Measurements from ENCODE around the gene MAFG.
"Not testable (repeated sequence)": the region's sequence is repeated elsewhere in the genome, so short reads cannot be mapped to it uniquely, and the experiment has no call there.

The MAFG gene

DNA sequence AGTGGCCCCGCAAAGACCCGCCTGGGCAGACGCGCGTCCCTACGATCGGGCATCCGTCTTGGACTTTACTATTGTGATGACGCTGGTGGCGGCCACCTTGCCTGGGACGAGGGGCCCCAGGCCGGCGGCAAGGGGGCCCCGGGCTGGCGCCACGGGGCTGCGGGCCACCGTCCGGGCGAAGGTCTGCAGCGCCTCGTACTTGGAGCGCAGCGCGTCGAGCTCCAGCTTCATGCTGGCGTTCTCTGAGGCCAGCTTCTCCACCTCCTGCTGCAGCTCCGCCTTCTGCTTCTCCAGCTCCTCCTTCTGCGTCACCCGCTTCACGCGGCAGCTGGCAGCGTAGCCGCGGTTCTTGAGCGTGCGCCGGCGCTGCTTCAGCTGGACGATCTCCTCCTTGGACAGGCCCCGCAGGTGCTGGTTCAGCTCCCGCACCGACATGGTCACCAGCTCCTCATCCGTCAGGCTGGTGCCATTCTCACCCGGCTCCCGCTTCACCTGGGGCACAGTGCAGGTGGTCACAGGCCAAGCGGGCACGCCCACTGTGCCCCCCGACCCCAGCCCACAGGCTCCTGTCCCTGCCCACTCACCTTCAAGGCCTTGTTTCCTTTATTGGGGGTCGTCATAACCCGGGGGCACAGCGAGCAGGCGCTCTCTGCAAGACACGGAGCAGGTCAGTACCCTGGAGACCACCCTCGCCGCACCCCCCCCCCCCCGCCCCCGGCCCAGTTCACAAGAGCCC lies 4.8 kb downstream of the MAFG start:
- no peak for DNase-seq

DNA sequence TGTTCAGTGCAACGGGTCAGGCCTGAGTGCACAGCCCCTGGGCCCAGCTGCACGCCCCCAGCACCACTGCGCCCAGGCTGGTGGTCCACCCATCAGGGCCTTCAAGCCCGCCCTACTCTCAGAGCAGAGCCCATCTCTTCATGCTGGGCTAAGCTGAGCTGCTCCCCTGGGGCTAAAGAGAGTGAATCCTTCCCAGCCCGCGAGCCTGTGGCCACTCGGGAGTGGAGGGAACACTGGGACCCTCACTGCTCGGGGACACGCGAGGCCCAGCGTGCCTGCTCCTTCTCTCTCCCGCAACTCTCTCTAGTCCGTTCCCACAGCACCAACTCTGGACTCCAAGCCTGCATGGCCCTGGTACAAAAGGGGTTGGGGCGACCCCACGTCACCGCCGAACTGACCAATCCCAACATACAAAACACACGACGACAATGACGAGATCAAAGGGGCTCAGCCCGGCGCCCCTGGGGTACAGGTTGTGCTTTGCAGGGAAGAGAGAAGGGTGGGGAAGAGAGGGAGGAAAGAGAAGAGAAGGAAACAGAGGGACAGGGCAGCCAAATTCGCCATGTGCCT lies 5.5 kb downstream of the MAFG start:
- no peak for DNase-seq

GRCh38 chr17:81921537-81921862 lies 6.0 kb downstream of the MAFG start:
- no peak for DNase-seq

DNA sequence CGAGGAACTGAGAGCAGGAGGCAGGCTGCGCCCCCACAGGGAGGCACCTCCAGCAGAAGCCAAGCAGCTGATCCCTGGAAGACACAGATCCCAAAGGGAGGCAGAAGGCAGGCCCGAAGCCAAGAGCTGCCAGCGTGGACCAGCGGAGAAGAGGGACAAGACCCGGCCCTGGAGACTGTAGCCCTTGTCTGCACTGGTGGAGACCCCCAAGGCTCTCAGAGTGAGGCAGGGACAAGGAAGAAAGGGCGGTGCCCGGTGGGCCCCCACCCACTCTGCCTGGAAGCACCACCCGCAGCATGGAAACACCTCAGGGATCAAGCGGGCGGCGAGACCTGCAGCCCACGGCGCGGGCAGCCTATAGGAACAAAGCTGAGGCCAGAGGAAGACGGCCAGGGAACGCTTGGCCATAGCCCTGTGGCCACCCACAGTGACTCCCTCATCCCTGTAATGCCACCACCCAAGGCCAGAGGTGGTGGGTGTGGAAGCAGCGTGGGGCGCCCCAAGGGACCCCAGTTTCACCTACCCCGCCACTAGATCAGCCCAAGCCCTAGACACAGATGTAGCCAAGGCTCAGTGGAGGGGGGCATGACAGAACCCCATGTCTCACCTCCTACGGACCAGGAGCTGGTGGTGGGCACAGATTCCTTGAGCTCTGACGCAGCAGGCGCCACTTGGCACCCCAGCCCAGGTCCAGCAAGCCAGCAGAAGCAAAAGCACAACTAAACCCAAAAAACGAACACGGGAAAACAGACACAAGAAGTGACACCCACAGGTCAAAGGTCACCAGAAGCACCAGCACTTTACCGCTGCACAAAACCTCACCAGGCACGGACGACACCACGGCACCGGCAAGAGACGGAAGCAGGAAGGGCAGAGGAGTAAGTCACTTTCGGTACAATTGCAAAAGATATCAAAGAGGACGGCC lies 6.7 kb downstream of the MAFG start:
- DNase-seq, result no peak

GRCh38 chr17:81918832-81919545 lies 8.5 kb downstream of the MAFG start:
- no peak for DNase-seq

- DNase-seq, result not testable (repeated sequence)
These were observed 9.2 kb downstream of the MAFG start for GRCh38 chr17:81918333-81918669.

- DNase-seq, result peak; percentile 64
These were observed 9.8 kb downstream of the MAFG start, which contains the start of gene SIRT7 for GRCh38 chr17:81917565-81918332. Gene SIRT7 (minus strand): TSS chr17:81918176. CDS start chr17:81918131, 45 bp downstream.

DNA sequence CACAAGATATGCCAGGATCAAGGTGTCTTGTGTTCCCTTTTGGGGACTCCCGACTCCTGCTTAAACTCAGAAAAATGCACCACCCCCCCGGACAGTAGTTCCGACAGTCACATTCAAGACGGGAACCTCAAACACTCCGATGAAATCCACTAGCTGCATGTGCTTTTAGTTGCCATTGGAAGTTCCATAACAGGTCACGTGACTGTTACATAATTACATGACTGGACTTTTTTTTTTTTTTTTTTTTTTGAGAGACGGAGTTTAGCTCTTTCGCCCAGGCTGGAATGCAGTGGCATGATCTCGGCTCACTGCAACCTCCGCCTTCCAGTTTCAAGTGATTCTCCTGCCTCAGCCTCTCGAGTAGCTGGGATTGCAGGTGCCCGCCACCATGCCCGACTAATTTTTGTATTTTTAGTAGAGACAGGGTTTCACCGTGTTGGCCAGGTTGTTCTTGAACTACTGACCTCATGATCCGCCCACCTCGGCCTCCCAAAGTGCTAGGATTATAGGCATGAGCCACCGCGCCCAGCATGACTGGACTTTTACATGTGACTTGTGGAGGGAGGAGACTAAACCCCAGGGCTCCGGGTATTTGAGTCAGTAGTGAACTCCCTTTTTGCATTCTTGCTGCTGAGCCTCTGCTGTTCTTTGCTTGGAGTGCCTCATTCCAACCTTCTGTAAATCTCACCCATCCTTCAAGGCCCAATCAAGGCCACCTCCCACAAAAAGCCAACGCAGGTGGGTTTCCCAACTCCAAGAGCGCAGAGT lies 11.1 kb downstream of the MAFG start:
- DNase-seq, result no peak

GRCh38 chr17:81915331-81915730 lies 12.2 kb downstream of the MAFG start:
- DNase-seq, result no peak

- no peak for DNase-seq
These were observed 13.3 kb downstream of the MAFG start for GRCh38 chr17:81914103-81914850.

DNA sequence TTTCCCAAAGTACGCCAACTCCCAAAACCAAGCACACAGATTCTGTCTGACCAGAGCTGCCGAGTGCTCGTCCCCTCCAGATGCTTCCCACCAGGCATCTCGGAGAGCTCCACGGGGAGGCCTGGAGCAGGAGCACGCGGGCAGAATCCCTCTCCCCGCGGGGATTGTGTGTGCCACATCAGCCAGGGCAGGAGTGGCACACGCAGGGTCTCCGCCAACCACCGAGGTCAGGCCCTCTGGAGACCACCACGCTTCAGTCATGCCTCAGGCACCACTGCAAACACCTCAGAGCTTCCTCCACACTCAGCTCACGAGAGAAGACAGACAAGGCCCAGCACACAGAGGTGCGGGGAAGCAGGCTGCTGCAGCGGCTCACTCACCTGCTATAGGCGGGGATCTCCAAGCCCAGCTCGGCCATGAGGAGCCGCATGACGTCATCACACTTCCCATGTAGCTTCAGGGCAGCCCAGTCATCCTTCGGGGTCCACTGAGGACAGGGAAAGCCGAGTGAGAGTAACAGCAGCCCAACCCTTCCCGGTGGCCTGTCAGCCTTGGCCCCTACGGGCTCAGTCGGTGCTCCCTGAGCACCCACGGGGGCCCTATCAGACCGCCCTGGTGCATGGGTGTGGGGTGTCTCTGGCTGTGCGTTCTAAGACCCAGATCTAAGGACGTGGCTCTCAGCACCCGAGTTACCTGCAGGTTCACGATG lies 14.0 kb downstream of the MAFG start:
- no peak for DNase-seq

DNA sequence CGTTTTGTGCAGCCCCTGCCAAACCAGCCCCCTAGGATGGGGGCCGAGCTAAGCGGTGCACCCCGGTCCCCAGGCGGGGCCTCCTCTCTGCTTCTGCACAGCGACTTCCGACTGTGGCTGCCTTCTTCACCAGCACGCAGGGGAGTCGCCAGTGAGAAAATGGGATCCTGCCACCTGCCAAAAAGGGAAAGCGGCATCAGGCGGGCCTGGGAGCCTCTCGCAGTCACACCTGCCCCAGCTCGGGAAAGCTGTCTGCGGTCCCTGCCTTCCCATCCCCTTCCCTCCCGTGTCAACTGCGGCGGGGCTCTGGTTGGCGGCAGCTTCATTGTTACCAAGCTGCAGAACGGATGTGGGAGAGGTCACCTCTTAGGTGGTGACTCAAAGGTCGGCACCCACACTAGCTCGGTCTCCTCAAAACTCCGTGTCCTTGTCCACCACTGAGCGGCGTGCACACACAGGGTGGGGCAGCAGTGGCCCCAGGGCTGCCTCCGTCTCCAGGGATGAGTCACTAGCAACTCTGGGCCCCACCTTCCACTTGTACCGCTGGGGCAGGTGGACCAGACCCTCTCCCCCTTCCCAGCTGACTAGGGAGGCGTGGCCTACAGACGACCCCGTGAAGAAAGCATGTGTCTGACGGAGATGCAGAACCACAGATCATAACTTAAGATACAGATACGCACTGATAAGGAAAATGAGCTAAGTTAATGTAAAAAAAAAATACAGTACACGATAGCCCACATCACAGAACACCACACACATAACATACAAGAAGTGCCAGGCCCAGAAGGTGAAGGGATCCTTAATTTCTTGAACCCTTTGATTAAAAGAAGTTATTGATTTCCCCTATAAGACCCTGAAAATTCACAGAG lies 14.9 kb downstream of the MAFG start:
- DNase-seq, result no peak

DNA sequence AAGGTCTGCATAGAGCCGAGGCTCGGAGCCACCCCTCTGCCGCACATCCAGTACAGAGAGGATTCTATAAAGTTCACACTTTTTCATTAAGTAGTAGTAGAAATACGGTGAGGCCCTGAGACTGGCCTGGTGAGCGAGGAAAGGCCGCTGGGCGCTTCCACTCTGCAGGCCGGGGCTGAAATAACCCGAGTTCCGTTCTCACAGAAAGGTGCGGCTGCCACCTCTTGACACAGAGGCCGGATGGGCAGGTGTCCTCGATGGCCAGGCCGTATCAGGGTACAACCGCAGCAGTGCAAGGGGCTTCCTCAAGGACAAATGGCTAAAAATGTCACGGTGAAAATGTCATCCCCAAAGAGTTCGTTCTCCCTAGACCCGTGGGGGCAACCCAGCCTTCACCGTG lies 15.6 kb downstream of the MAFG start:
- DNase-seq, result no peak

DNA sequence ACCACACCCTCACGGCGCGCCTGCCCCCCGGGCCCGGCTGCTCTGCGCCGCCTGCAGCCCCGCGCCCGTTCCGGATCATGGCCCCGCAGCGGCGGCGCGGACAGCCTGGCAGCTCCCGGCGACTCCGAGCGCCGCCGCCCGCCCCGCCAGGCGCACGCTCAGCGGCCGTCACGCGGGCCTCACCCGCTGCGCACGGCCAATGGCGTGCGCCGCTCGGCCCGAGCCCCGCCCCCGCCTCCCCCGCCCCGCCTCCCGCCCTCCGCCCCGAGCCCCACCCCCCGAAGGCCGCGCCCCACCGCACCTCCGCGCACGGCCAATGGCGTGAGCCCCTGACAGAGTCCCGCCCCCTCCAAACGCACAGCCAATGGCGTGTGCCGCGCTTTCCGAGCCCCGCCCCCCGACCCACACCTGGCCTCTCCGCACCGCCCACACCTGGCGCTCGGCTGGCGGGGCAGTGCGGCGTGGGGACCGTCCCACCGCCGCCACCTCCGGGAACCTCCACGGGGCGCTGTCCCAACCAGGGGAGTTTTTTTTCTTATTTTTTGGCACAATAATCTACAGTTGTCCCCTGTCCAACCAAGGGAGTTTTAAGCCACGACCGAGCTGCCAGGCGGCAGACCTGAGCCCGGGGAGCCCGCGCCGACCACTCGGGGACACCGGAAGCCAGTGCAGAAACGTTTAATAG lies 16.1 kb downstream of the MAFG start, which contains the start of gene PCYT2:
Gene PCYT2 (minus strand): TSS at position 123 of the 685 bp plus-strand sequence. CDS start 44 bp downstream, at position 79.
- DNase-seq, result peak; percentile 84

DNA sequence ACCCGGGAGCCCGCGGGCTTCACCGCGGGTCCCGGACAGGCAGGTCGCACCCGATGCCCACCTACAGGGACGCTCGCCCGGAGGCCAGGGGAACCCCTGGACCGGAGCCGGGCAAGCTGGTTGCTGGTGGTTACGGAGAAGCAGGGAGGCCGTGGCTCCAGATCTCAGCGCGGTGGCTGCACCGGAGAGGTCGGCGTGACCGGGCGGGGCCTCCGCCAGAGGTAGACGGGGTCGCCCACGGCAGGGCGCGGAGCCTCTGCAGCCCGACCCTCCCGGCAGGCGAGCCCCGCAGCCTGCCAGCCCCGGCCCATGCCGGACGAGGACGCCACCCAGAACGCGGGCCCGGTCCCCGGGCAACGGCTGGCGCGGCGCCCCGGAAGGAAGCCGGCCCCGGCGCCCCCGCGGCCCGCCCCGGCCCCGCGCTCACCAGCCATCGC lies 16.7 kb downstream of the MAFG start:
- no peak for DNase-seq

GRCh38 chr17:81909966-81910839 lies 17.3 kb downstream of the MAFG start:
- DNase-seq, result no peak

GRCh38 chr17:81909231-81909630 lies 18.3 kb downstream of the MAFG start:
- no peak for DNase-seq
